Naive B cell (primary cell): ENCODE data around the gene CD99. TPM values are rescaled to one million over a fixed set of nuclear protein-coding genes. Genes with fewer than 3 reads are reported as not detected.
"Not testable (repeated sequence)": the region's sequence is repeated elsewhere in the genome, so short reads cannot be mapped to it uniquely, and the experiment has no call there.

ENCODE experiments used
- ATAC-seq, 2 donors: fragments of 150-1000 bp; cut with Tn5 transposase; 2 replicates each; pipeline ENCODE4 v1.10.0; 2021; ENCODE audit warnings: low read depth in 2 of 2, mild to moderate bottlenecking in 2 of 2, moderate library complexity in 2 of 2
- DNase-seq: peaks from one replicate; pipeline ENCODE4 v3.0.0; 2022
- H3K27ac Mint-ChIP-seq, 6 donors: one replicate each; pipeline ENCODE4 v1.8.0; 2020 to 2022; ENCODE audit warnings: mild to moderate bottlenecking in 6 of 6, mixed read lengths in 6 of 6, moderate library complexity in 5 of 6, inconsistent platforms in 2 of 6
- H3K27me3 Mint-ChIP-seq, 3 donors: one replicate each; pipeline ENCODE4 v1.8.0; 2021 to 2022; ENCODE audit warnings: mixed read lengths in 3 of 3, mild to moderate bottlenecking in 1 of 3
- H3K36me3 Mint-ChIP-seq, 2 donors: one replicate each; pipeline ENCODE4 v1.8.0; 2020 to 2022; ENCODE audit warnings: mixed read lengths in 2 of 2, inconsistent platforms in 1 of 2, mild to moderate bottlenecking in 1 of 2
- H3K4me1 Mint-ChIP-seq, 3 donors: one replicate each; pipeline ENCODE4 v1.8.0; 2020 to 2022; ENCODE audit warnings: mixed read lengths in 3 of 3, inconsistent platforms in 1 of 3, mild to moderate bottlenecking in 1 of 3, moderate library complexity in 1 of 3
- H3K4me3 Mint-ChIP-seq, 8 donors: one replicate each; pipeline ENCODE4 v1.8.0; 2020 to 2022; ENCODE audit warnings: mild to moderate bottlenecking in 8 of 8, mixed read lengths in 8 of 8, moderate library complexity in 8 of 8, inconsistent platforms in 2 of 8
- H3K9me3 Mint-ChIP-seq, 7 donors: one replicate each; pipeline ENCODE4 v1.8.0; 2020 to 2022; ENCODE audit warnings: mixed read lengths in 7 of 7, mild to moderate bottlenecking in 5 of 7, inconsistent platforms in 2 of 7, moderate library complexity in 1 of 7
- polyA plus RNA-seq, 6 donors: library from polyadenylated mRNA; unstranded; fragments of 300-500 nt; fragmentation: Illumina TruSeq; gene quantifications; one replicate each; pipeline ENCODE4 v1.2.3, GENCODE V29; 2021; ENCODE audit warnings: low read depth in 6 of 6

CD99 gene
- polyA plus RNA-seq, 6 donors from 2014 or later = 85.3 to 132 (median 119) TPM

- peaks cover 41 to 62% (median 43%) of the 10 kb centered on the region in 3 donors for H3K4me1 Mint-ChIP-seq
- peak overlapping the region in 6 of 8 donors; percentile 12 to 69 (median 41) for H3K4me3 Mint-ChIP-seq
- H3K9me3 Mint-ChIP-seq = no peaks in the 10 kb centered on the region
- peak overlapping the region in 2 of 6 donors; percentile 94 to 95 for H3K27ac Mint-ChIP-seq
- H3K27me3 Mint-ChIP-seq = no peaks in the 10 kb centered on the region
- no peak for DNase-seq
- ATAC-seq = no peak
- peaks cover 0 to under 1% of the 10 kb centered on the region in 2 donors for H3K36me3 Mint-ChIP-seq
These were observed 18.5 kb downstream of the CD99 start for GRCh38 chrX:2709556-2709955.

DNA sequence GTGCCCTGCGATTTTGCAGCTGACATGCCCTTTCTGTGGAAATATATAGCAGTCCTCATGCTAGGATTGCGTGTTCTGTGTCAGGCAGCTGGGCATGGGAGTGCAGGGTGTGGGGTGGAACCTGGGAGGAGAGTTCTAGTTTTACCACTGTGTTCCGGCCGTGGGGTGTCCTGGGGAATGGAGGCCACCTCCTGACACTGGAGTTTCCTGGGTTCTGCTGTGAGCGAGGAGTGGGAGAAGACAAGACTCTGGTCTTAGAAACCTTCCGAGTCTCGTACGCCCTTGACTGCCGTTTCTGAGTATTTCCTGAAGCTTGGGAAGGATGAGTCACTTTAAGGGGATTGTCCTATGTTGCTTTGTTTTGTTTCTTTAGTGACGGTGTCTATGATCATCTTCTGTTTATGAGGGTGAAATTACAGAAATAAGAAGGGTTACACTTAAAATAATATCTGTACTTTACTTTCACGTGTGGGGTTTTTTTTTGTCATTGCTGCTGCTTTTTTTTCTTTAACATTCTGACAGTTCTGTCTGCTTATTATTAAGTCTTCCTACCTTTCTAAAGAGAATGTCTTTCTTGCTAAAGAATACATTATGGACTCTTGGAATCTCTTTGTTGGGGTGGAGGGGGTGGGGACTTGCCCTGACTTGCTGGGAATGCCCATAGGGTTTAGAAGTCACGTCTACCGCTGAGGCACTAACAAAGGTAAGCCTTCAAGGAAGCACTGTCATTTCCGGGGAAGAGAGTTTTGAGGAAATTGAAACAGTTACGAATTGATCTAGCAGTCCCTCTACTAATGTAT is 19.1 kb downstream of the CD99 start:
- peak overlapping the region; percentile 36 to 68 (median 57) for H3K4me3 Mint-ChIP-seq
- no peaks in the 10 kb centered on the region for H3K27me3 Mint-ChIP-seq
- DNase-seq (no peak), ATAC-seq (no peak)
- peaks cover 43 to 57% (median 43%) of the 10 kb centered on the region in 3 donors for H3K4me1 Mint-ChIP-seq
- H3K27ac Mint-ChIP-seq = peak overlapping the region in 5 of 6 donors; percentile 7 to 87 (median 26)
- H3K9me3 Mint-ChIP-seq = no peaks in the 10 kb centered on the region
- peaks cover 5 to 8% of the 10 kb centered on the region in 2 donors for H3K36me3 Mint-ChIP-seq

GRCh38 chrX:2711441-2711840 is 20.3 kb downstream of the CD99 start:
- H3K27me3 Mint-ChIP-seq = no peaks in the 10 kb centered on the region

GRCh38 chrX:2712428-2712827 is 21.3 kb downstream of the CD99 start:
- ATAC-seq (no peak), DNase-seq (no peak)
- Mint-ChIP-seq H3K27ac (no peak overlapping the region), H3K27me3 (no peaks in the 10 kb centered on the region), H3K36me3 (peaks cover 10 to 15% of the 10 kb centered on the region in 2 donors), H3K4me3 (no peak overlapping the region), H3K4me1 (peaks cover 36 to 41% (median 39%) of the 10 kb centered on the region in 3 donors), H3K9me3 (no peaks in the 10 kb centered on the region)

More at GRCh38 chrX:2711441-2711840, 20.3 kb downstream of the CD99 start:
- no peak for ATAC-seq
- Mint-ChIP-seq H3K27ac (no peak overlapping the region), H3K4me1 (peaks cover 43 to 51% (median 44%) of the 10 kb centered on the region in 3 donors), H3K4me3 (no peak overlapping the region), H3K36me3 (peaks cover 10 to 13% of the 10 kb centered on the region in 2 donors), H3K9me3 (no peaks in the 10 kb centered on the region)
- DNase-seq = no peak

- no peak overlapping the region for H3K27ac Mint-ChIP-seq
- peaks cover 10 to 18% of the 10 kb centered on the region in 2 donors for H3K36me3 Mint-ChIP-seq
- no peak for DNase-seq
- H3K27me3 Mint-ChIP-seq = no peaks in the 10 kb centered on the region
- ATAC-seq = no peak
- H3K4me3 Mint-ChIP-seq = no peak overlapping the region
- peaks cover 28 to 34% (median 31%) of the 10 kb centered on the region in 3 donors for H3K4me1 Mint-ChIP-seq
- no peaks in the 10 kb centered on the region for H3K9me3 Mint-ChIP-seq
These were observed 22.1 kb downstream of the CD99 start for GRCh38 chrX:2712890-2713840.

DNA sequence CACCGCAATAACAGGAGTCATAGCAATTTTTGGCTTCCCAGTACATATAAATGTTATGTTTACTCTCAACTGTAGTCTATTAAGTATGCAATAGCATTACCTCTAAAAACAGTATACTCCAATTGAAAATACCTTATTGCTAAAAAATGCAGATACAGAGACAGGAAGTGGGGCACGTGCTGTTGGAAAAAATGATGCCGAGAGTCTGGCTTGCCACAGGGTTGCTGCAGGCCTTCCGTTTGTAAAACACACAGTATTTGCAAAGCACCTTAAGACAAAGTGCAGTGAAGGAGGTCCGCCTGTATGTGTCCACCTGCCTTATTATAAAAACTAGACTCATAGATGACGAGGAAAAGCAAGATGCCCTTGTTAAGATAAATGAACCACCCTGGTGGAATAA is 23.5 kb downstream of the CD99 start:
- Mint-ChIP-seq H3K4me1 (peaks cover 14 to 20% (median 17%) of the 10 kb centered on the region in 3 donors), H3K4me3 (no peak overlapping the region), H3K9me3 (no peaks in the 10 kb centered on the region), H3K27me3 (no peaks in the 10 kb centered on the region), H3K27ac (no peak overlapping the region), H3K36me3 (peaks cover 19 to 25% of the 10 kb centered on the region in 2 donors)
- ATAC-seq (no peak), DNase-seq (no peak)

DNA sequence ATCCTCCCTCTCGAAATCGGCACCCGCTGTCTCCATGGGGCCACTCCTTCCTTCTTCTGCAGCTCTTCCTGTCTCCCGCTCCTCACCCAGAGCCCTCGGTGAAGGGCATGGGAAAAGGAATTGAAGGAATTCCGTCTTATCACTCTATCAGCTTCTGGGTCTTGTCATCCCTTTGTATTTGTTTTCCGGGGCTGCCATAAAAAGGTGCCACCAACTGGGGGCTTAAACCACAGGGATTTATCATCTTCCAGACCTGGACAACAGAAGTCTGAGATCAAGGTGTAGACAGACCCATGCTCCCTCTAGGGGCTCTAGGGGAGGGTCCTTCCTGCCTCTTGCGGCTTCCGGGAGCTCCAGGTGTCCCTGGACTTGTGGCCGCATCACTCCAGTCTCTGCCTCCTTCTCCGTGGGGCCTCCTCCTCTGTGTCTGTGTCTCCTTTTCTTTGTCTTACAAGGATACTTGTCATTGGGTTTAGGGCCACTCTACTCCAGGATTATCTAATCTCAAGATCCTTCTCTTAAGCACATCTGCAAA is 24.0 kb downstream of the CD99 start:
- H3K36me3 Mint-ChIP-seq = peaks cover 24 to 28% of the 10 kb centered on the region in 2 donors
- no peak overlapping the region for H3K27ac Mint-ChIP-seq
- no peak for DNase-seq
- no peak for ATAC-seq
- peaks cover 9 to 14% (median 12%) of the 10 kb centered on the region in 3 donors for H3K4me1 Mint-ChIP-seq
- no peaks in the 10 kb centered on the region for H3K9me3 Mint-ChIP-seq
- H3K27me3 Mint-ChIP-seq = no peaks in the 10 kb centered on the region
- H3K4me3 Mint-ChIP-seq = peak overlapping the region in 1 of 8 donors; percentile 56

- Mint-ChIP-seq H3K36me3 (peaks cover 24 to 32% of the 10 kb centered on the region in 2 donors), H3K4me1 (peaks cover 0 to 7% (median 3%) of the 10 kb centered on the region in 3 donors), H3K27me3 (no peaks in the 10 kb centered on the region), H3K27ac (no peak overlapping the region), H3K4me3 (peak overlapping the region in 1 of 8 donors; percentile 15), H3K9me3 (no peaks in the 10 kb centered on the region)
- no peak for DNase-seq
- ATAC-seq = no peak
These were observed 26.2 kb downstream of the CD99 start for GRCh38 chrX:2717312-2717711.

DNA sequence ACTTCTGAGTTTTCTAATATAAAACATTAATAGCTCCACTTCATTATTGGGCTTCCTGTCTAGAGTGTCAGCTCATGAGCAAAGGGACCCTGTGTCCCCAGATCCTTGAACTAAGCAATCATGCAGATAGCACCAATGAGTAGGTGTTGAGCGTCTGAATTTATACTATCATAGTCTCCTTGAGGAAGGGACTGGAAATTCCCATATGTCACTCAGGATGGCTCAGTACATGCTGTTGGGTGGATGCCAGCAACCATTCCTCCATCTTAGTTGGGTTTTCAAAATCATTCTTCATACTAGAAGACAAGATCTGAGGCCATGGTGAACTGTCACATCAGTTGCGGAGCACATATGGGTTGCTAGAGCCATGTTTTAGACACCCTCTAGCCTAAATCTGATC is 27.7 kb downstream of the CD99 start:
- no peaks in the 10 kb centered on the region for H3K27me3 Mint-ChIP-seq
- H3K4me3 Mint-ChIP-seq = no peak overlapping the region
- ATAC-seq (no peak), DNase-seq (no peak)
- no peaks in the 10 kb centered on the region for H3K9me3 Mint-ChIP-seq
- no peak overlapping the region for H3K27ac Mint-ChIP-seq
- peaks cover 24 to 32% of the 10 kb centered on the region in 2 donors for H3K36me3 Mint-ChIP-seq
- H3K4me1 Mint-ChIP-seq = peaks cover 0 to 7% (median under 1%) of the 10 kb centered on the region in 3 donors

- H3K27me3 Mint-ChIP-seq = no peaks in the 10 kb centered on the region
- H3K27ac Mint-ChIP-seq = peak overlapping the region in 2 of 6 donors; percentile 54 to 63
- peaks cover 22 to 33% of the 10 kb centered on the region in 2 donors for H3K36me3 Mint-ChIP-seq
- H3K4me3 Mint-ChIP-seq = no peak overlapping the region
- no peak for DNase-seq
- H3K9me3 Mint-ChIP-seq = no peaks in the 10 kb centered on the region
- ATAC-seq = no peak
- peaks cover 0 to 6% (median 0%) of the 10 kb centered on the region in 3 donors for H3K4me1 Mint-ChIP-seq
These were observed 28.8 kb downstream of the CD99 start for GRCh38 chrX:2719774-2720447.

DNA sequence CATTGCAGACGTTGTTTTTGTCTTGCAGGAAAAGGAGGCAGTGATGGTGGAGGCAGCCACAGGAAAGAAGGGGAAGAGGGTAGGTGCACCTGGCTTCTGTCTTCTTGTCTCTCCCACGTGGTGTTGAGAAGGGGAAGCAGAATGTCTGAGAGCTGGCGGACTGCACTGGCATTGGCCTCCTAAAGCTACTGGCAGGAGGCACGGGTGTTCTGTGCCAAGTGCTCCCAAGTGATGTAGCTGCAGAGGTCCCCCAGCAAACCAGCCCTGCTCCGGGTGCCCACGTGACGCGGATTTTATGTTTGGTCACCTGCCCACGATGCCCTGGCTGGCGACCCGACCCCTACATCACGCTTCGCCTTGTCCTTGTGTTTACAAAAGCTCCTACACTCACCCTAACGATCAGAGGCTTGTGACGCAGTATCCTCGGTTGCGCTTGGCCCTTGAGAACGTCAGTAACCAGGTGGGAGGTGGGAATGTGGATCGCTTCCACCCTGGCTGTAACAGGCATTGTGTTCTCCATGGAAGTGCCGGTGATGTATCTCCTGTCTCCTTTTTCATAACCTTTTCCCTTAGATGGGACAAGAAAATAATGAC is 32.3 kb downstream of the CD99 start:
- ATAC-seq (no peak), DNase-seq (no peak)
- H3K27ac Mint-ChIP-seq = no peak overlapping the region
- no peaks in the 10 kb centered on the region for H3K9me3 Mint-ChIP-seq
- peaks cover 0 to 4% (median 0%) of the 10 kb centered on the region in 3 donors for H3K4me1 Mint-ChIP-seq
- H3K36me3 Mint-ChIP-seq = peaks cover 26 to 32% of the 10 kb centered on the region in 2 donors
- H3K4me3 Mint-ChIP-seq = no peak overlapping the region
- no peaks in the 10 kb centered on the region for H3K27me3 Mint-ChIP-seq

DNA sequence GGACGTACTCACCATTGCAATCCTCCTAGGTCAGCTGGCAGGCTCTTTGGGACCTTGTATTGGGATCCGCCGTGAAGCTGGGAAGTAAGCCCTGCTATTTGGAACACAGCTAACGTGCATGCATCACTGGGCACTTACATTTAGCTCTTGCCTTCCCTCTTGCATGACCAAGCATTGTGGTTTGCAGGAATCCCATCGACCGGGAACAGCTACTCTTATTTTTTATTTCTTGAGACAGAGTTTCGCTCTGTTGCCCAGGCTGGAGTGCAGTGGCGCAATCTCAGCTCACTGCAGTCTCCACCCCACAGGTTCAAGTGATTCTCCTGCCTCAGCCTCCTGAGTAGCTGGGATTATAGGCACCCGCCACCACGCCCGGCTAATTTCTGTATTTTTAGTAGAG is 36.2 kb downstream of the CD99 start:
- H3K27ac Mint-ChIP-seq = peak overlapping the region in 1 of 6 donors; percentile 63
- not testable (repeated sequence) for H3K9me3 Mint-ChIP-seq, H3K4me3 Mint-ChIP-seq, H3K4me1 Mint-ChIP-seq, DNase-seq, H3K27me3 Mint-ChIP-seq, ATAC-seq
- H3K36me3 Mint-ChIP-seq = peaks cover 14 to 31% of the 10 kb centered on the region in 2 donors
